GM20000 (cell line): ENCODE data around the gene TGFB2.

Experiments
- DNase-seq: peaks from one replicate; pipeline ENCODE4 v3.0.0; 2012; ENCODE audit warnings: low spot score
- CTCF ChIP-seq: IDR thresholded peaks from 2 replicates; pipeline ENCODE4 v1.5.1; 2012; ENCODE audit warnings: mild to moderate bottlenecking, control low read depth; ENCODE audit errors: extremely low read depth, missing control alignments

Gene TGFB2

GRCh38 chr1:218363141-218363540, 18.0 kb downstream of the TGFB2 start:
- DNase-seq, result no peak
- no peak for TF ChIP-seq CTCF

- DNase-seq, result no peak
- TF ChIP-seq CTCF, result no peak
Observed at GRCh38 chr1:218364028-218364710, 19.0 kb downstream of the TGFB2 start.

GRCh38 chr1:218365226-218365999, 20.3 kb downstream of the TGFB2 start:
- no peak for TF ChIP-seq CTCF
- DNase-seq, result no peak

- TF ChIP-seq CTCF, result no peak
- DNase-seq, result no peak
Observed at GRCh38 chr1:218366322-218367052, 21.4 kb downstream of the TGFB2 start.

- no peak for DNase-seq
- TF ChIP-seq CTCF, result no peak
Observed at GRCh38 chr1:218367118-218367517, 22.0 kb downstream of the TGFB2 start.

- DNase-seq, result no peak
Observed at GRCh38 chr1:218368686-218369085, 23.6 kb downstream of the TGFB2 start.

More at GRCh38 chr1:218368686-218369085, 23.6 kb downstream of the TGFB2 start:
- TF ChIP-seq CTCF, result no peak
